PC-3 (cell line): ENCODE data around the gene NUDT6. TPM values are rescaled to one million over a fixed set of nuclear protein-coding genes. Genes with fewer than 3 reads are reported as not detected.
A peak's percentile ranks its signal among the peaks of the same experiment; 100 is the strongest.

ENCODE experiments used
- ATAC-seq: fragments of 200-7000 bp; cut with Tn5 transposase; 2 replicates; pipeline ENCODE4 v1.9.1; 2020; ENCODE audit warnings: mild to moderate bottlenecking, moderate library complexity
- BruUV-seq: library from RNA; stranded (reverse); fragments of 400-500 nt; replicated peaks from 2 replicates; lab custom pipeline; 2021; lab: Mats Ljungman, UMichigan
- CTCF ChIA-PET: fragments of 300-600 bp; sonication (Branson Sonifier 250); formaldehyde crosslinking; loops from one replicate; lab custom pipeline; 2022; ENCODE audit warnings: antibody characterized with exemption; lab: Charles Lee
- POLR2A ChIA-PET: fragments of 300-600 bp; sonication (Branson Sonifier 250); formaldehyde crosslinking; loops from one replicate; lab custom pipeline; 2022; ENCODE audit warnings: antibody characterized with exemption; ENCODE audit not compliant: unreplicated experiment; lab: Charles Lee
- DNase-seq: peaks from one replicate; pipeline ENCODE4 v3.0.0-alpha.2; 2015
- H2AFZ ChIP-seq: fragments of 300-600 bp; sonication (generic); 2 replicates; pipeline ENCODE4 v1.6.0; 2016; ENCODE audit warnings: antibody characterized with exemption, low read length
- H3F3A ChIP-seq: fragments of 300-600 bp; sonication (generic); one replicate; pipeline ENCODE4 v1.6.0; 2017; ENCODE audit warnings: antibody characterized with exemption, low read length, control low read depth, mild to moderate bottlenecking; ENCODE audit not compliant: unreplicated experiment
- H3K27ac ChIP-seq: fragments of 300-600 bp; sonication (generic); 2 replicates; pipeline ENCODE4 v1.5.1; 2016; ENCODE audit warnings: mild to moderate bottlenecking, low read length
- H3K27me3 ChIP-seq: fragments of 300-600 bp; sonication (generic); 2 replicates; pipeline ENCODE4 v1.6.1; 2016; ENCODE audit warnings: low read length, mixed read lengths
- H3K36me3 ChIP-seq: fragments of 300-600 bp; sonication (generic); 2 replicates; pipeline ENCODE4 v1.6.1; 2016; ENCODE audit warnings: low read depth, mixed run types, low read length, mixed read lengths
- H3K4me1 ChIP-seq: fragments of 300-600 bp; sonication (generic); 2 replicates; pipeline ENCODE4 v1.5.1; 2016; ENCODE audit warnings: low read length; ENCODE audit not compliant: insufficient read depth
- H3K4me2 ChIP-seq: fragments of 300-600 bp; sonication (generic); 2 replicates; pipeline ENCODE4 v1.6.0; 2016; ENCODE audit warnings: low read length
- H3K4me3 ChIP-seq: fragments of 300-600 bp; sonication (generic); 2 replicates; pipeline ENCODE4 v1.5.1; 2016; ENCODE audit warnings: mild to moderate bottlenecking, low read length, mixed read lengths
- H3K79me2 ChIP-seq: fragments of 300-600 bp; sonication (generic); 2 replicates; pipeline ENCODE4 v1.6.1; 2017; ENCODE audit warnings: low read length, mixed read lengths
- H3K9ac ChIP-seq: fragments of 300-600 bp; sonication (generic); 2 replicates; pipeline ENCODE4 v1.6.0; 2016; ENCODE audit warnings: mild to moderate bottlenecking, low read length
- H3K9me2 ChIP-seq: fragments of 300-600 bp; sonication (generic); replicated peaks from 2 replicates; pipeline ENCODE4 v1.6.1; 2016; ENCODE audit warnings: mixed run types, low read length, mixed read lengths
- H3K9me3 ChIP-seq: fragments of 300-600 bp; sonication (generic); 2 replicates; pipeline ENCODE4 v1.6.1; 2016; ENCODE audit warnings: low read length, mixed read lengths
- H4K20me1 ChIP-seq: fragments of 300-600 bp; sonication (generic); 2 replicates; pipeline ENCODE4 v1.6.1; 2016; ENCODE audit warnings: low read length, mixed read lengths
- EZH2 ChIP-seq: fragments of 300-600 bp; sonication (generic); IDR thresholded peaks from one replicate; pipeline ENCODE4 v1.6.1; 2017; ENCODE audit warnings: antibody characterized with exemption, mild to moderate bottlenecking, low read length; ENCODE audit not compliant: unreplicated experiment
- EZH2phosphoT487 ChIP-seq: fragments of 300-600 bp; sonication (generic); IDR thresholded peaks from 2 replicates; pipeline ENCODE4 v1.6.1; 2018; ENCODE audit warnings: mild to moderate bottlenecking, antibody characterized with exemption, low read length, borderline replicate concordance
- intact Hi-C: fragments of 100-400 bp; cut with micrococcal nuclease; formaldehyde crosslinking; loops from 2 replicates; pipeline ENCODE4 v1.9.0; 2023
- total RNA-seq: library from RNA; depleted of rRNA; stranded (reverse); fragments of >200 nt; gene quantifications from 2 replicates; pipeline ENCODE4 v1.2.3, GENCODE V29; 2014
- TF ChIP-seq, protein P1 (sequence below): fragments of 300-600 bp; sonication (generic); conservative IDR thresholded peaks from 2 replicates; pipeline ENCODE4 v1.5.1; 2017; ENCODE audit warnings: antibody characterized with exemption, low read depth, mild to moderate bottlenecking, low read length

The NUDT6 gene
- total RNA-seq, 1 experiment from 2014 or later, result 6.9 TPM

DNA sequence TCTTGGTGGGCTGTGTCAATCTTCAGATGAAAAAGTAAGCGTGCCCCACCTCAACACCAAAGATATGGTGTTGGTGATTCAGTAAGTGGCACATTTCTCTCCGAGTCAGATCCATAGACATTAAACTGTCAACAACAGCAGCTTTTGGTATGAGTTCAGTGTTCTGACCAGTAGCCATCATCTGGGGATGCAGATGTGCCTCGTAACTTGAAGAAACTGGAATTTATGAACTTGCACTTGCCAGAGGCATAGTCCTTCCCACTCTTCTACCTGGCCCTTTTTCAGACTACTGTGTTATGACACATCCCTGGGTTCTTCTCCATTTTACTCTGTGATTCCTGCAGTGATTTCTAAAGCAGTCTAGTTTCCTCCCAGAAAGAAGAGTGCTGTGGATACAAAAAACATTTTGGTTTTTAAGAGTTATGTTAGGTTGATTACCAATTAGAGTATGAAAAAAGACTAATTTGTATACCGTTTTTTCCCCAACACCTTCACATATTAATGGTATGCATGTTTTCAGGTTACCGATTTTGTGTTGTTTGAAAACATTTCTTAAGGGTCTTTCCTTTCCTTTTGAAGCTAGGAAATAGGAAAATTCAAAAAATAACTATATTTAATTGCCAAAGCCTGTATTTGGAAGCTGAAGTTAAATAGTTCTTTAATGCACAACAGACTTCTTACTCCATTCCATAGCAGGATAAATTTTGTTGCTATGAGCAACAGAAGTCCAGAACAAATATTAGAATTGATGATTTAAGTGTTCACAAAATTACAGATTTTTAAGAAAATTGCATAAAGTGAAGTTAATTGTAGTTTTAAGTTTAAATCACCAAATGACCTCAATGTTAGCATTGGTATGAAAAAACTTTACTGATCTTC, 39.3 kb downstream of the NUDT6 start:
- no TSS peak for BruUV-seq
- no peak for DNase-seq
- no peaks in the 10 kb centered on the region for H3K4me1 ChIP-seq
- H3K9ac ChIP-seq, result no peak overlapping the region
- H3K79me2 ChIP-seq, result no peaks in the 10 kb centered on the region
- ATAC-seq, result no peak
- H3K27ac ChIP-seq, result no peak overlapping the region
- no peaks in the 10 kb centered on the region for H4K20me1 ChIP-seq
- TF ChIP-seq EZH2 (no peak), EZH2phosphoT487 (no peak)
- TF ChIP-seq, protein P1, sequence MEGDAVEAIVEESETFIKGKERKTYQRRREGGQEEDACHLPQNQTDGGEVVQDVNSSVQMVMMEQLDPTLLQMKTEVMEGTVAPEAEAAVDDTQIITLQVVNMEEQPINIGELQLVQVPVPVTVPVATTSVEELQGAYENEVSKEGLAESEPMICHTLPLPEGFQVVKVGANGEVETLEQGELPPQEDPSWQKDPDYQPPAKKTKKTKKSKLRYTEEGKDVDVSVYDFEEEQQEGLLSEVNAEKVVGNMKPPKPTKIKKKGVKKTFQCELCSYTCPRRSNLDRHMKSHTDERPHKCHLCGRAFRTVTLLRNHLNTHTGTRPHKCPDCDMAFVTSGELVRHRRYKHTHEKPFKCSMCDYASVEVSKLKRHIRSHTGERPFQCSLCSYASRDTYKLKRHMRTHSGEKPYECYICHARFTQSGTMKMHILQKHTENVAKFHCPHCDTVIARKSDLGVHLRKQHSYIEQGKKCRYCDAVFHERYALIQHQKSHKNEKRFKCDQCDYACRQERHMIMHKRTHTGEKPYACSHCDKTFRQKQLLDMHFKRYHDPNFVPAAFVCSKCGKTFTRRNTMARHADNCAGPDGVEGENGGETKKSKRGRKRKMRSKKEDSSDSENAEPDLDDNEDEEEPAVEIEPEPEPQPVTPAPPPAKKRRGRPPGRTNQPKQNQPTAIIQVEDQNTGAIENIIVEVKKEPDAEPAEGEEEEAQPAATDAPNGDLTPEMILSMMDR, result no peak
- no peak overlapping the region for H2AFZ ChIP-seq
- no peak overlapping the region for H3K4me2 ChIP-seq
- H3K27me3 ChIP-seq, result no peaks in the 10 kb centered on the region
- ChIA-PET POLR2A (no interaction called here), CTCF (no interaction called here)
- H3K9me3 ChIP-seq, result no peaks in the 10 kb centered on the region
- H3F3A ChIP-seq, result no peaks in the 10 kb centered on the region
- intact Hi-C loops, result no loop called here
- no peak overlapping the region for H3K4me3 ChIP-seq
- peaks cover 7% of the 10 kb centered on the region; the same call in 1 of the 2 replicates for H3K36me3 ChIP-seq
- no peaks in the 10 kb centered on the region for H3K9me2 ChIP-seq

DNA sequence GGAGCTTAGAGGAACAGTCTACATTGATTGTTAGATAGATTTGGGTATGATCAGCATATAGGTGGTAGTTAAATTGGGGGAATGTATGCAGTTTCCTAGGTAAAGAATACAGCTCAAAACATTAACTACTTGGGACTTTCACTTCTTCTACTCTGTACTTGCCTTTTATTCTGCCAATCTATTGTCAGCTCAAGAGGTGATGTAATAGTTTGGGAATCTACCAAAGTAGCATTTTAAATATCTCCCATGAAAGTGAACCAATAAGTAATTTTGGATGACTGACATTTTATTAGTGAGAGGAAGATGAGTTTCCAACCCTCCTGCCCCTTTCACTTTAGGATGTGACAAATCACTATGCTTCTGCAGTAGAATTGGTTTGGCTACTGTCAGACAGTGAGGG, 43.4 kb downstream of the NUDT6 start:
- CTCF ChIA-PET, result no interaction called here
- BruUV-seq, result no TSS peak
- no peak for ATAC-seq

More for the DNA sequence above, 43.4 kb downstream of the NUDT6 start:
- no peaks in the 10 kb centered on the region for H3K9me2 ChIP-seq
- no peaks in the 10 kb centered on the region for H3K9me3 ChIP-seq
- no peaks in the 10 kb centered on the region for H4K20me1 ChIP-seq
- H3K4me3 ChIP-seq, result no peak overlapping the region
- POLR2A ChIA-PET, result no interaction called here
- peak; percentile 27 for DNase-seq
- no peak overlapping the region for H3K4me2 ChIP-seq
- H3K36me3 ChIP-seq, result peaks cover 7% of the 10 kb centered on the region; the same call in 1 of the 2 replicates
- H3K9ac ChIP-seq, result no peak overlapping the region
- intact Hi-C loops, result no loop called here
- H3F3A ChIP-seq, result no peaks in the 10 kb centered on the region
- no peak overlapping the region for H2AFZ ChIP-seq
- H3K79me2 ChIP-seq, result no peaks in the 10 kb centered on the region
- peaks cover 10% of the 10 kb centered on the region; the same call in 1 of the 2 replicates for H3K4me1 ChIP-seq
- no peak for TF ChIP-seq EZH2
- TF ChIP-seq EZH2phosphoT487, result no peak
- TF ChIP-seq, protein P1, result no peak
- H3K27ac ChIP-seq, result no peak overlapping the region
- no peaks in the 10 kb centered on the region for H3K27me3 ChIP-seq
